Liver (tissue), 9 donors: Measurements from ENCODE around the gene GPR39. TPM values are rescaled to one million over a fixed set of nuclear protein-coding genes. Genes with fewer than 3 reads are reported as not detected.

Experiments used
- DNase-seq: peaks from one replicate; pipeline ENCODE4 v3.0.0-alpha.2; 2017; ENCODE audit warnings: low spot score
- H3K27ac ChIP-seq, 2 donors: one replicate each; pipeline ENCODE4 v1.7.0; 2013; ENCODE audit warnings: inconsistent platforms in 2 of 2, low read length in 2 of 2, control low read depth in 1 of 2, low read depth in 1 of 2, mild to moderate bottlenecking in 1 of 2
- H3K27me3 ChIP-seq, 4 donors: one replicate each; pipeline versions ENCODE4 v1.6.1 to v1.7.0; 2013; ENCODE audit warnings: low read length in 3 of 4, inconsistent platforms in 1 of 4, mild to moderate bottlenecking in 1 of 4, moderate library complexity in 1 of 4; ENCODE audit not compliant: control insufficient read depth in 4 of 4, insufficient read depth in 4 of 4
- H3K36me3 ChIP-seq, 4 donors: one replicate each; pipeline versions ENCODE4 v1.6.1 to v1.7.0; 2013; ENCODE audit warnings: low read length in 3 of 4, mild to moderate bottlenecking in 3 of 4, low read depth in 1 of 4, moderate library complexity in 1 of 4; ENCODE audit not compliant: control insufficient read depth in 4 of 4, insufficient read depth in 3 of 4
- H3K4me1 ChIP-seq, 4 donors: one replicate each; pipeline versions ENCODE4 v1.6.1 to v1.7.0; 2013; ENCODE audit warnings: low read length in 3 of 4, mild to moderate bottlenecking in 3 of 4, moderate library complexity in 1 of 4; ENCODE audit not compliant: control insufficient read depth in 4 of 4, insufficient read depth in 4 of 4
- H3K4me3 ChIP-seq, 3 donors: one replicate each; pipeline versions ENCODE4 v1.6.1 to v1.7.0; 2013; ENCODE audit warnings: low read length in 3 of 3, control low read depth in 1 of 3, low read depth in 1 of 3, mild to moderate bottlenecking in 1 of 3
- H3K9ac ChIP-seq, 2 donors: one replicate each; pipeline ENCODE4 v1.7.0; 2013; ENCODE audit warnings: low read length in 2 of 2, mild to moderate bottlenecking in 2 of 2, moderate library complexity in 2 of 2, control low read depth in 1 of 2, low read depth in 1 of 2
- H3K9me3 ChIP-seq, 4 donors: one replicate each; pipeline versions ENCODE4 v1.6.1 to v1.7.0; 2013; ENCODE audit warnings: low read length in 3 of 4; ENCODE audit not compliant: control insufficient read depth in 4 of 4
- FOXA1 ChIP-seq: IDR thresholded peaks from 2 replicates; pipeline ENCODE4 v1.6.1; 2016; ENCODE audit warnings: antibody characterized with exemption
- FOXA2 ChIP-seq: IDR thresholded peaks from 2 replicates; pipeline ENCODE4 v1.6.1; 2016; ENCODE audit warnings: antibody characterized with exemption
- GABPA ChIP-seq, 2 donors: IDR thresholded peaks in 1 of 2; conservative IDR thresholded peaks in 1 of 2; 2 replicates each; pipeline ENCODE4 v1.6.1; 2016; ENCODE audit warnings: antibody characterized with exemption in 2 of 2, mild to moderate bottlenecking in 1 of 2, moderate library complexity in 1 of 2
- HNF4A ChIP-seq, 2 donors: conservative IDR thresholded peaks; 2 replicates each; pipeline ENCODE4 v1.6.1; 2016; ENCODE audit warnings: antibody characterized with exemption in 2 of 2, mild to moderate bottlenecking in 2 of 2
- HNF4G ChIP-seq: IDR thresholded peaks from 2 replicates; pipeline ENCODE4 v1.6.1; 2016; ENCODE audit warnings: antibody characterized with exemption
- NR2F2 ChIP-seq: IDR thresholded peaks from 2 replicates; pipeline ENCODE4 v1.6.1; 2016; ENCODE audit warnings: antibody characterized with exemption
- RAD21 ChIP-seq, 2 donors: IDR thresholded peaks; 2 replicates each; pipeline ENCODE4 v1.6.1; 2016; ENCODE audit warnings: antibody characterized with exemption in 2 of 2, mild to moderate bottlenecking in 2 of 2
- RXRA ChIP-seq, 2 donors: IDR thresholded peaks; 2 replicates each; pipeline ENCODE4 v1.6.1; 2017 to 2018; ENCODE audit warnings: antibody characterized with exemption in 2 of 2, mild to moderate bottlenecking in 1 of 2
- SP1 ChIP-seq: IDR thresholded peaks from 2 replicates; pipeline ENCODE4 v1.6.1; 2018; ENCODE audit warnings: antibody characterized with exemption, mild to moderate bottlenecking
- YY1 ChIP-seq: IDR thresholded peaks from 2 replicates; pipeline ENCODE4 v1.6.1; 2016; ENCODE audit warnings: antibody characterized with exemption, mild to moderate bottlenecking
- WGBS: extraction: QIAGEN DNeasy Blood & Tissue Kit; methylation state at CpG from one replicate; pipeline ENCODE4 v1.1.7; 2013; 5-methylcytosine and 5-hydroxymethylcytosine counted together
- polyA plus RNA-seq, 2 donors: library from polyadenylated mRNA; stranded (reverse) in 1 of 2; unstranded in 1 of 2; fragments of 200-250 nt in 1 of 2; fragments of >200 nt in 1 of 2; fragmentation: Nextera tagmentation in 1 of 2; extraction: Ambion mirVana in 1 of 2; gene quantifications; one replicate each; pipeline versions ENCODE4 v1.2.1 to v1.2.3, GENCODE V29; 2013 to 2015
- total RNA-seq, 2 donors: library from RNA; depleted of rRNA; stranded (reverse); fragments of >200 nt; gene quantifications; one replicate each; pipeline ENCODE4 v1.2.3, GENCODE V29; 2014
- TF ChIP-seq, protein P1 (sequence below): IDR thresholded peaks from 2 replicates; pipeline ENCODE4 v1.6.1; 2016; ENCODE audit warnings: antibody characterized with exemption
- TF ChIP-seq, protein P2 (sequence below): fragments of 150-350 bp; IDR thresholded peaks from 2 replicates; pipeline ENCODE4 v1.5.1; 2017; ENCODE audit warnings: improper control_type of control experiment, low read depth, low read length; ENCODE audit not compliant: missing input control
- TF ChIP-seq, protein P3 (sequence below): IDR thresholded peaks from 2 replicates; pipeline ENCODE4 v1.6.1; 2016; ENCODE audit warnings: antibody characterized with exemption, mild to moderate bottlenecking
- TF ChIP-seq, protein P4 (sequence below): IDR thresholded peaks from 2 replicates; pipeline ENCODE4 v1.6.1; 2016; ENCODE audit warnings: antibody characterized with exemption
- TF ChIP-seq, protein P5 (sequence below): IDR thresholded peaks from 2 replicates; pipeline ENCODE4 v1.6.1; 2016; ENCODE audit warnings: antibody characterized with exemption
- donor health status: healthy.
- donor health status: healthy.
- donor health status: healthy.
- donor health status: healthy.
- donor health status: healthy.

The GPR39 gene
- total and polyA plus RNA-seq, 4 donors = 2.2 to 13.0 (median 2.8) TPM

DNA sequence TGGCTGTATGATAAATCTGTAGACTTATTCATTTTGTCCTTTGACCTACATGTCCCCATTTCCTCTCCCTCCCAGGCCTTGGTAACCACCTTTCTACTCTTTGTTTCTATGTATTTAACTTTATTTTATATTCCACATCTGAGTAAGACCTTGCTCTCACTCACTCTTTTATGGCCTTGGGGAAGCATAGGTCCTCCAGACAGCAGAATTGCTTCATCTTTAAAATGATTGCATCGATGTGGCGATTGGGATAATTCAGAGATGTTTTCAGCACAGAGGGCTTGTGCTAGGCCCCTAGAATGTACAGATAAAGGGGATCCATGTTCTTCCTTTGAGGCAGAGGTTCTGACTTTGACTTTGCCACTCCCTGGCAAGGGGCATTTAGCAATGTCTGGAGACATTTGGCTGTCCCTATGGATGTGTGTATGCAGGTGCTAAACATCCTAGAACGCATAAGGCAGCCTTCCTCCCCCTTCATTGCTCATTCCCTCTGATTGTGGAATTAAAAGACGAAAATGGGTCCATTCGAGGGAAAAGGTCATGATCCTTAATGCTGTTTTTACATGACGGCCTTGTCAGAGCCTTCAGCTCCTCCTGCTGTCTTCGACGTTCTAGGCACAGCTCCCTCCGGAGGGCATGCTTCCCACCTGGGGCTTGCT, 1.2 kb upstream of the GPR39 start:
- peak overlapping the region; percentile 86 to 93 for H3K27ac ChIP-seq
- no peaks in the 10 kb centered on the region for H3K36me3 ChIP-seq
- H3K27me3 ChIP-seq = no peaks in the 10 kb centered on the region
- peak overlapping the region in 1 of 2 donors; percentile 25 for H3K9ac ChIP-seq
- H3K9me3 ChIP-seq = no peaks in the 10 kb centered on the region
- no peak for TF ChIP-seq SP1
- no peak for TF ChIP-seq YY1
- TF ChIP-seq, protein P1, sequence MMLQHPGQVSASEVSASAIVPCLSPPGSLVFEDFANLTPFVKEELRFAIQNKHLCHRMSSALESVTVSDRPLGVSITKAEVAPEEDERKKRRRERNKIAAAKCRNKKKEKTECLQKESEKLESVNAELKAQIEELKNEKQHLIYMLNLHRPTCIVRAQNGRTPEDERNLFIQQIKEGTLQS = no peak
- TF ChIP-seq GABPA (IDR thresholded peaks at IDR 0.05 in 1 of 2, conservative IDR thresholded peaks at IDR 0.05 in 1 of 2) = no peak
- TF ChIP-seq, protein P2, sequence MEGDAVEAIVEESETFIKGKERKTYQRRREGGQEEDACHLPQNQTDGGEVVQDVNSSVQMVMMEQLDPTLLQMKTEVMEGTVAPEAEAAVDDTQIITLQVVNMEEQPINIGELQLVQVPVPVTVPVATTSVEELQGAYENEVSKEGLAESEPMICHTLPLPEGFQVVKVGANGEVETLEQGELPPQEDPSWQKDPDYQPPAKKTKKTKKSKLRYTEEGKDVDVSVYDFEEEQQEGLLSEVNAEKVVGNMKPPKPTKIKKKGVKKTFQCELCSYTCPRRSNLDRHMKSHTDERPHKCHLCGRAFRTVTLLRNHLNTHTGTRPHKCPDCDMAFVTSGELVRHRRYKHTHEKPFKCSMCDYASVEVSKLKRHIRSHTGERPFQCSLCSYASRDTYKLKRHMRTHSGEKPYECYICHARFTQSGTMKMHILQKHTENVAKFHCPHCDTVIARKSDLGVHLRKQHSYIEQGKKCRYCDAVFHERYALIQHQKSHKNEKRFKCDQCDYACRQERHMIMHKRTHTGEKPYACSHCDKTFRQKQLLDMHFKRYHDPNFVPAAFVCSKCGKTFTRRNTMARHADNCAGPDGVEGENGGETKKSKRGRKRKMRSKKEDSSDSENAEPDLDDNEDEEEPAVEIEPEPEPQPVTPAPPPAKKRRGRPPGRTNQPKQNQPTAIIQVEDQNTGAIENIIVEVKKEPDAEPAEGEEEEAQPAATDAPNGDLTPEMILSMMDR = no peak
- no peak for TF ChIP-seq NR2F2
- TF ChIP-seq RXRA (IDR thresholded peaks at IDR 0.05) = no peak
- TF ChIP-seq, protein P3, sequence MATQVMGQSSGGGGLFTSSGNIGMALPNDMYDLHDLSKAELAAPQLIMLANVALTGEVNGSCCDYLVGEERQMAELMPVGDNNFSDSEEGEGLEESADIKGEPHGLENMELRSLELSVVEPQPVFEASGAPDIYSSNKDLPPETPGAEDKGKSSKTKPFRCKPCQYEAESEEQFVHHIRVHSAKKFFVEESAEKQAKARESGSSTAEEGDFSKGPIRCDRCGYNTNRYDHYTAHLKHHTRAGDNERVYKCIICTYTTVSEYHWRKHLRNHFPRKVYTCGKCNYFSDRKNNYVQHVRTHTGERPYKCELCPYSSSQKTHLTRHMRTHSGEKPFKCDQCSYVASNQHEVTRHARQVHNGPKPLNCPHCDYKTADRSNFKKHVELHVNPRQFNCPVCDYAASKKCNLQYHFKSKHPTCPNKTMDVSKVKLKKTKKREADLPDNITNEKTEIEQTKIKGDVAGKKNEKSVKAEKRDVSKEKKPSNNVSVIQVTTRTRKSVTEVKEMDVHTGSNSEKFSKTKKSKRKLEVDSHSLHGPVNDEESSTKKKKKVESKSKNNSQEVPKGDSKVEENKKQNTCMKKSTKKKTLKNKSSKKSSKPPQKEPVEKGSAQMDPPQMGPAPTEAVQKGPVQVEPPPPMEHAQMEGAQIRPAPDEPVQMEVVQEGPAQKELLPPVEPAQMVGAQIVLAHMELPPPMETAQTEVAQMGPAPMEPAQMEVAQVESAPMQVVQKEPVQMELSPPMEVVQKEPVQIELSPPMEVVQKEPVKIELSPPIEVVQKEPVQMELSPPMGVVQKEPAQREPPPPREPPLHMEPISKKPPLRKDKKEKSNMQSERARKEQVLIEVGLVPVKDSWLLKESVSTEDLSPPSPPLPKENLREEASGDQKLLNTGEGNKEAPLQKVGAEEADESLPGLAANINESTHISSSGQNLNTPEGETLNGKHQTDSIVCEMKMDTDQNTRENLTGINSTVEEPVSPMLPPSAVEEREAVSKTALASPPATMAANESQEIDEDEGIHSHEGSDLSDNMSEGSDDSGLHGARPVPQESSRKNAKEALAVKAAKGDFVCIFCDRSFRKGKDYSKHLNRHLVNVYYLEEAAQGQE = no peak
- TF ChIP-seq, protein P4, sequence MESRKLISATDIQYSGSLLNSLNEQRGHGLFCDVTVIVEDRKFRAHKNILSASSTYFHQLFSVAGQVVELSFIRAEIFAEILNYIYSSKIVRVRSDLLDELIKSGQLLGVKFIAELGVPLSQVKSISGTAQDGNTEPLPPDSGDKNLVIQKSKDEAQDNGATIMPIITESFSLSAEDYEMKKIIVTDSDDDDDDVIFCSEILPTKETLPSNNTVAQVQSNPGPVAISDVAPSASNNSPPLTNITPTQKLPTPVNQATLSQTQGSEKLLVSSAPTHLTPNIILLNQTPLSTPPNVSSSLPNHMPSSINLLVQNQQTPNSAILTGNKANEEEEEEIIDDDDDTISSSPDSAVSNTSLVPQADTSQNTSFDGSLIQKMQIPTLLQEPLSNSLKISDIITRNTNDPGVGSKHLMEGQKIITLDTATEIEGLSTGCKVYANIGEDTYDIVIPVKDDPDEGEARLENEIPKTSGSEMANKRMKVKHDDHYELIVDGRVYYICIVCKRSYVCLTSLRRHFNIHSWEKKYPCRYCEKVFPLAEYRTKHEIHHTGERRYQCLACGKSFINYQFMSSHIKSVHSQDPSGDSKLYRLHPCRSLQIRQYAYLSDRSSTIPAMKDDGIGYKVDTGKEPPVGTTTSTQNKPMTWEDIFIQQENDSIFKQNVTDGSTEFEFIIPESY = no peak
- TF ChIP-seq RAD21 (IDR thresholded peaks at IDR 0.05) = no peak
- DNase-seq = no peak
- WGBS = 37% methylated on average over 9 of the region's 9 CpGs
- H3K4me1 ChIP-seq = peaks cover 6 to 46% (median 26%) of the 10 kb centered on the region in 4 donors
- peak overlapping the region; percentile 11 to 91 (median 75) for H3K4me3 ChIP-seq

DNA sequence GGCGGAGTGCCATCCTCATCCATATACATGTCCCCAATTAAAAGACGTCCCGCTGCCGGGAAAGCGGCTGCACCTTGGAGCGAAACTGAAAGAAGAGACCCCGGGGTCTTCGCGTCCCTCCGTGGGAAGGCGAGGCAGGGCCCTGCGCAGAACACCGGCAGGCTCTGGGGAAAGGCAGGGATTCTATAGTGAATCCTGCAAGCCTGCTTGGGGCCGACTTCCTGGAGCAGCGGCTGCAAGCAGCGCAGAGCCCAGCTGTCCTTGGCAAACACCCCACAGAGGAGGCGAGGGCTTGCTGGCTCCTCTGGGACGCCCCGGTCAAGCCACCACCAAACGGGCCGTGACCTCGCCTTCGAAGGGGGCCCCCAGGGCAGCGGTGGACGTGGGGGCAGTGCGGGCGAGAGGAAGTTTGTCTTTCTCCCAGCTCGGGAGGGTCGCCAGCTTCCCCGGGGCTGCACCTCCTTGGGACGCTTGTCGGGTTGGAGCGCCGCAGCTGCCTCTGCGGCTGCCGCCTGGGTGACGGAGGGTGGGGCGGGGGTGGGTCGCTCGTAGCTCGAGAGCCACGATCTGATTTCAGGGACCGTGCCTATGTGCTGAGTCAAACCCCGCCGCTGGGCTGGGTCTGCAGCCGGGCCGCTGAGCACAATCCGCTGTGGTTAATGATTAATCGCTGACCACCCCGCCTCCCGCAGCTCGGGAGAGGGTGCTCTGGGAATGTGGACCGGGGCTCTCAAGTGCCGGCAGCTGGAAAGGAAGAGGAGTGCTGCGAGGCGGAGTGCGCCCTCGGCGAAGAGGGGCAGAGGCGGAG, 486 bp upstream of the GPR39 start:
- 2% methylated on average over 60 of the region's 60 CpGs for WGBS
- Histone ChIP-seq H3K27me3 (no peaks in the 10 kb centered on the region), H3K36me3 (no peaks in the 10 kb centered on the region), H3K9me3 (no peaks in the 10 kb centered on the region), H3K4me1 (peaks cover 6 to 51% (median 29%) of the 10 kb centered on the region in 4 donors), H3K27ac (peak overlapping the region; percentile 86 to 93), H3K4me3 (peak overlapping the region; percentile 11 to 91 (median 75)), H3K9ac (peak overlapping the region in 1 of 2 donors; percentile 3)
- DNase-seq = peak; percentile 75
- TF ChIP-seq, protein P5, sequence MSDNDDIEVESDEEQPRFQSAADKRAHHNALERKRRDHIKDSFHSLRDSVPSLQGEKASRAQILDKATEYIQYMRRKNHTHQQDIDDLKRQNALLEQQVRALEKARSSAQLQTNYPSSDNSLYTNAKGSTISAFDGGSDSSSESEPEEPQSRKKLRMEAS = peak; percentile 81
- TF ChIP-seq FOXA2 (no peak), FOXA1 (no peak), NR2F2 (no peak), HNF4A (conservative IDR thresholded peaks at IDR 0.05) (peak; percentile 63 to 77), HNF4G (peak; percentile 13)
- TF ChIP-seq, protein P4 = peak; percentile 35
- TF ChIP-seq, protein P2 = no peak
